Putamen (tissue), 1 donor: ENCODE data around the gene PARVB.

Source experiments
- DNase-seq: peaks from one replicate; pipeline ENCODE4 v3.0.0-alpha.2; 2016; ENCODE audit warnings: low spot score

PARVB gene, protein sequence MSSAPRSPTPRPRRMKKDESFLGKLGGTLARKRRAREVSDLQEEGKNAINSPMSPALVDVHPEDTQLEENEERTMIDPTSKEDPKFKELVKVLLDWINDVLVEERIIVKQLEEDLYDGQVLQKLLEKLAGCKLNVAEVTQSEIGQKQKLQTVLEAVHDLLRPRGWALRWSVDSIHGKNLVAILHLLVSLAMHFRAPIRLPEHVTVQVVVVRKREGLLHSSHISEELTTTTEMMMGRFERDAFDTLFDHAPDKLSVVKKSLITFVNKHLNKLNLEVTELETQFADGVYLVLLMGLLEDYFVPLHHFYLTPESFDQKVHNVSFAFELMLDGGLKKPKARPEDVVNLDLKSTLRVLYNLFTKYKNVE

DNA sequence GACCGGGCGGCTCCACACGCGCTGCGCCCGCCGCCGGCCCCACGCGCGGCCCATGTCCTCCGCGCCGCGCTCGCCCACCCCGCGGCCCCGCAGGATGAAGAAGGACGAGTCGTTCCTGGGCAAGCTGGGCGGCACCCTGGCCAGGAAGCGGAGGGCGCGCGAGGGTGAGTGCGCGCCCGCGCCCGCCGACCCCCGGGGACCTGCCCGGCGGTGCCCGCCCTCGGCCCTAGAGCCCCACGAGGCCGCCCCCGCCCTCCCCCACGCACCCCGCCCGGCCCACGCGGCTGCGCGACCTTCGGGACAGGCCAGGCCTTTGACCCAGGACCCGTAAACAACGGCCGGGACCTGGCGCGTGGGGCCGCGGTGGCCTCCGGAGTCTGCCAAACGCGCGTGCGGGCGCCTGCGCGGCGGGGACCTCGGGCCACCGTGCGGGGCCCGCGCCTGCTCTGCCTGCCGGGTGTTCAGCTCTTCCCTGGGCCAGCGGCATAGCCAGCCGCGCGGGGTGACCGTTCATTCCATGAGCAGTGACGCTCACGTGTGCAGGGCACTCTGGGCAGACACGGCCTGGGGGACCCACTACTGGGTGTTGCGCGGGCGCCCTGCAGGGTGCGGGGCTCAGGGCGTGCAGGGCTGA lies at the start of gene PARVB:
Gene PARVB, plus strand, starts transcription at position 15 of the 634 bp plus-strand sequence. Its CDS starts 38 bp downstream, at position 53.
- DNase-seq = no peak

- no peak for DNase-seq
Observed at GRCh38 chr22:43975041-43975440, 49.1 kb upstream of the PARVB start.

GRCh38 chr22:43976861-43977795 lies 47.0 kb upstream of the PARVB start:
- DNase-seq = no peak

GRCh38 chr22:43978558-43978957 lies 45.5 kb upstream of the PARVB start:
- DNase-seq = no peak

DNA sequence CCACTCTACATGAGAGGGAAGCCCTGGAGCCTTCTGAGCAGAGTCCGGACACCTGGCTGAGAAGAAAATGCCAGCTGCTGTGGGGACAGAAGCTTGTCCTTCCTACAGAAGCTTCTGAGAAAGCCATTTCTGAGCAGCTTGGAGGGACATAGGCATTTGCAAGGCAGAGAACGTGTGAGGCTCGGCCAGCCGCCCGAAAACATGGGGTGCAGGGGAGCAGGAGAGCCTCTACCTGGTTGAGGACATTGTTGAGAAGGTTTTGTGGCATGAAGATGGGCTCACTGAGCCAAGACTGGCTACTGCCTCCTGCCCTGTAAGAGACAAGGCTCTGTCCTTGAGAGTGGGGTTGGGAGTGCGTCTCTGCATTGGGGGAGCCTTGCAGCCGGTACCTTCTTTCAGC lies 43.5 kb upstream of the PARVB start:
- DNase-seq = no peak

- no peak for DNase-seq
Observed at GRCh38 chr22:43980996-43981395, 43.1 kb upstream of the PARVB start.

GRCh38 chr22:43983808-43984207 lies 40.3 kb upstream of the PARVB start:
- no peak for DNase-seq

GRCh38 chr22:43985532-43985931 lies 38.6 kb upstream of the PARVB start:
- no peak for DNase-seq

DNA sequence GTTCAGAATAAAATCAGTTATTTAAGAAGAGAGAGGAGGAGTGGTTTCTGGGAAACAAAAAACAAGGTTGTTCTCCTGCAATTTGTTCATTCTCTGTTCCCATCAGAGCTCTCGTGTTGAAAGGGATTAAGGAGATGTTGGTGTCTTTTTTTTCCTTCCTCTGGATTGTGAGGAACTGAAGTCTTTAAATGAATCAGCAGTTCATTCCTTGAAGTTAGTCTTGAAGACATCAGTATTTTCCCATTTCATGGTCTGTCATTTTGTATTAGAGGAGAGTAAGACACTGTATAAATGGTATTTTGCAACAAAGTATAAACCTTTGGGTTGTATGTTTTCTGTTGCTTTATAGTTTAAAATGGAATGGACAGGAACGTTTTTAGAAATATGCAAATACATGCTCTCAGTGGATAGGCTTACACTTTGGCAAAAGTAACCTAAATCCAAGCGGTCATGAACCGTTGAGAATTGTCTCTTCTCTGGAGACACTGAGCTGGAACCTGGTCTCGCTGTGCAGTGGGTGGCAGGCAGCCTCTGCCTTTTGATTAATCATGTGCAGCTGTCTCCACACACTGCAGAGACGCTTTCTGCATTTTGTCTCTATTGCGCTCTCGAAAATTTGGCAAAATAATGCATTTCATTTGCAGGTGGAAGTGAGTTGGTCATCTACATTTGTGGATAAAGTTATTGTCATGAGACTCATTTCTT lies 35.8 kb upstream of the PARVB start:
- no peak for DNase-seq

GRCh38 chr22:43988960-43989359 lies 35.1 kb upstream of the PARVB start:
- no peak for DNase-seq

DNA sequence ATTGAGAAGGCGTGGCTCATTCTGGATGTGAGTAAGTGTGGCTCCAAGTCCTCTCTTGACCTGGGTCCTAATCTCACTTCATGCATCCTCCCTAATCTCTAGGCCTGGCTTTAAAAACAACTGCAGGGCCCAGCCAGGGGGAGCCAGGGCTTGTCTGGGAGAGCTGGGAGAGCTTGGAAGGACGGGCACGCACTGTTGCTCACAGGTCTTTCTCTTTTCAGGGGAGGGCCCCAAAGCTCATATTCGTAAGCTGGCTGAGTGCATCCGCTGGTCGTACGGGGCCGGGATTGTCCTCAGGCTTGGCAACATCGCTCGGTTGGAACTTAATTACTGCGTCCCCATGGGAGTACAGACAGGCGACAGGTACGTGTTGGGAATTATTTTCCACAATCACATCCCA lies 34.1 kb upstream of the PARVB start:
- DNase-seq = no peak

GRCh38 chr22:43991316-43992020 lies 32.6 kb upstream of the PARVB start:
- DNase-seq = no peak

DNA sequence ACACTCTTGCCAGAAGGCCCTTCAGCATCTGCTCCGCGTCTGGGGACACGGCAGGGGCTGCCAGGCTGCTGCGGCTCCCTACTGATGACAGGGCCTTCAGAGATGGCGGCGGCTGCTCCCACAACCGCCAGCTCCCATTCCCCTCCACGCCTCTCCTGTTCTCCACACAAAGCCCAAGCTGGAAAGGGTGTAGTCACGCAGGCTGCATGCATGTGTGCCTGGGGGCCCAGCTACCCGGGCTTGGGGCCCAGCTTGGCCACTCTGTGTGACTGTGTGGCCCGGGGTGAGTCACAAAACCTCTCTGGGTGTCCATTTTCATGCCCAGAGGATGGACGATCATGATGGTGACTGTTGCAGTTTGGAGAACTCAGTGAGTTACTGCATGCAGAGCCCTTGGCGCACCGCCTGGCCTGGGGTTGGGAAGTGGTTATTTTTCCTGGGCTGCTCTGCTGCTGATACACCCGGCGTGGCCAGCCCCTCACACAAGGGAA lies 31.7 kb upstream of the PARVB start:
- no peak for DNase-seq

- DNase-seq = no peak
Observed at GRCh38 chr22:43993072-43993760, 30.9 kb upstream of the PARVB start.

DNA sequence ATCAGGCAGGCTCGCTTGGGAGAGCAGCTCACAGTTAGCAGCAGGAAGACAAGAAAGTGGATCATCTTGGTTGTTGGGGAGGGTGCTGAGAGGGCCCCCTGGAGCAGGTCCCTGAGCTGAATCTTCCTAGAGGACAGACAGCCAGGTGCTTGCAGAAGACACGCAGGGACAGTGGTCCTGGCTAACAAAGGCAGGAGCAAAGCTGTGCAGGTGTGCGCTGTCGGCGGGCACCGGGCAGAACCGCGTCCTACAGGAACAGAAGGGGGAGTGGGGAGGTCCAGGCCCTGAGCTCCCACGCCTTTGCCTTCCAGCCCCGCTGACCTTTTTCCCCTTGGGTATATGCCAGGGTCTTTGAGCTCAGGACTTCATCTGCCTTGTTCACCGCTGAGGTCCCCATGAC lies 30.1 kb upstream of the PARVB start:
- no peak for DNase-seq

DNA sequence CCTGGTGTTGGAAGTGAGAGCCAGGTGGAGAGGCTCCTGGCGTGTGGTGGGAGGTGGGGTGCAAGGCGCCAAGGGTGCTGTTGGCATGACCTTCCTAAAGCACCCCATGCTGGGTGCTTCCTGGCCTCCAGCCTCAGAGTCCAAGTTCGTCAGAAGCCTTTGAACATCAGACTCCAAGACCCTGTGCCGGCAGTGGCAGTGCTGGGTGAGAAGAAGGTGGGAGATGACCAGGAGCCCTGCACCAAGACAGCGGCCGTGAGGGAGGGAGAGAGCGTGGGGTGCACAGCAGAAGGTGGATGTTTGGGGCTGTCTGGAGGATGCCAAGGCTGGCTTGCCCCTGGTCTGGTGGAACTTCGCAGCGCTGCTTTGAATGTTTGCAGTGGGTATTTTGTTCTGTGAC lies 29.7 kb upstream of the PARVB start:
- DNase-seq = no peak

DNA sequence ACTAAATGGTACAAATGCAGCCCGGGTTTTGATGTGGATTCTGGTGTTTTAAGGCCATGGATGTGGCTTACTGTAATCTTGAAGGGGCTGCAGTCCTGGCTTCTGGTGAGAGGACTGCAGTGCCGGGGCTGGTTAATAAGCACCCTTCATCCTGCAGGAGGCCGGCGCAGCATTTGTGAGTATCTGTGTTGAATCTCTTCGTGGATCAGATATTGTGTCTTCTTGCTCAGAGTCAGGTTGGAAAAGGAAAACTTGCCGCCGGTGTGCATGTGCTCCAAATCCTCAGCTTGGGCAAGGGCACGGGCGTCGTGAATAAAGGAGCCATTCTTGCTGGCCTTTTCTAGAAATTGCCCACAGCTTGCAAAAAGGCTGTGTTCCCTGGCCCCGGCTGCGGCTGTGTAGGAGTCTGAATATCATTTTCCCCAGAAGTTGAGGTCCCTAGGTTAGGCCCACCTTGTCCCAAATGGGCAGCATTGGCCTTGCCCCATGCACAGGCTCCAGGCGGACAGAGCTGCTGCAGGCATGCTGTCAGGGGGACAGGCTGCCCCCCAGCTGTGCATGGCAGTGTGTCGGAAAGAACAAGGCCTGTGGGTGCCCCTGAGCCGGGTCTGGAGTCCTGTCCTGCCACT lies 28.9 kb upstream of the PARVB start:
- DNase-seq = no peak

DNA sequence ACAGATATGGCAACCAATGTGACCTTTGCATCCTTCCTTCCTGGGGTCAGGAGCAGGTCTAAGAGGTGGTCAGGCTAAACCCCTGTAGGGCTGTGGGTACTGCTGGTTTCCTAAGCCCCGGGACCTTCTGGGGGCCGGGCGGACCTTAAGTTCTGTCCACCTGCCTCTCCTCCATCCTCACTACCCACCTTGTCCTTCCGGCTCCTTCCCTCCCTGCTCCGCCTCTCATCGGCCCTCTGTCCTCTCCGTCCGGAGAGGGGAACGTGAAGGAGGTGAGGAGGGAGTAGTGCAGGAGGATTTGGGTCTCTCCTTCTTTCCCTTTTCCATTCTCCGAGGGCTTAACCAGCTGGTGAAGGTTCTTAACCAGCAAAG lies 28.3 kb upstream of the PARVB start:
- no peak for DNase-seq

- DNase-seq = no peak
Observed at GRCh38 chr22:43996170-43996980, 27.7 kb upstream of the PARVB start.

- DNase-seq = no peak
Observed at GRCh38 chr22:43996981-43997265, 27.2 kb upstream of the PARVB start.
